NCI-H2227 treated with DMSO at 0.1 percent for 48 hours (cell line): ENCODE results near the gene RRAD.
"Not testable (repeated sequence)": the region's sequence is repeated elsewhere in the genome, so short reads cannot be mapped to it uniquely, and the experiment has no call there.

Source experiments
- DNase-seq: peaks from one replicate; lab custom pipeline; 2025; lab: John Stamatoyannopoulos, UW

The RRAD gene, protein sequence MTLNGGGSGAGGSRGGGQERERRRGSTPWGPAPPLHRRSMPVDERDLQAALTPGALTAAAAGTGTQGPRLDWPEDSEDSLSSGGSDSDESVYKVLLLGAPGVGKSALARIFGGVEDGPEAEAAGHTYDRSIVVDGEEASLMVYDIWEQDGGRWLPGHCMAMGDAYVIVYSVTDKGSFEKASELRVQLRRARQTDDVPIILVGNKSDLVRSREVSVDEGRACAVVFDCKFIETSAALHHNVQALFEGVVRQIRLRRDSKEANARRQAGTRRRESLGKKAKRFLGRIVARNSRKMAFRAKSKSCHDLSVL

DNA sequence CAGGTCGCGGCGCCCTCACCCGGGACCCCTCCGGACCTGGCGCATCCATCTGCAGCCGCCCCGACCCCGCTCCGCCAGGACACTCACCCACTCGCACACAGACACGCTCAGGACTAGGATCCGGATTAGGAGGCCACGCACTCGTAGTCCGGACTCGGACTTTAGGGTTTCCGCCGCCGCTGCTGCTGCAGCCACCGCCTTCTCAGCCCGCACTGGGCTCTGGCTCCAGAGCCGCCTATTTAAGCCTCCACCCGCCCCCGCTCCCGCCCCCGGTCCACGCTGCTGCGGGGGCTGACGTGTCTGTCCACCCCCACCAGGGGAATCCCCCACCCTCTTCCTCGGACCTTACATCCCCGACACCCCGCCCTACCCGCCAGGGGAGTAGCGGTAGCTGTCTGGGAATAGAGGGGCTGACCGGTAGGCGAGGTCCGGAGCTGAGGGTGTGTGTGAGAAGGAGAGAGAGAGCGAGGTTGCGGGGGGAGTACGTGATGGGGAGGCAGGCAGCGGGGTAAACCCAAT is at the start of gene RRAD:
Gene RRAD, minus strand, starts transcription at position 214 of the 519 bp plus-strand sequence. CDS start 356 bp downstream, outside the sequence.
- DNase-seq, result no peak

DNA sequence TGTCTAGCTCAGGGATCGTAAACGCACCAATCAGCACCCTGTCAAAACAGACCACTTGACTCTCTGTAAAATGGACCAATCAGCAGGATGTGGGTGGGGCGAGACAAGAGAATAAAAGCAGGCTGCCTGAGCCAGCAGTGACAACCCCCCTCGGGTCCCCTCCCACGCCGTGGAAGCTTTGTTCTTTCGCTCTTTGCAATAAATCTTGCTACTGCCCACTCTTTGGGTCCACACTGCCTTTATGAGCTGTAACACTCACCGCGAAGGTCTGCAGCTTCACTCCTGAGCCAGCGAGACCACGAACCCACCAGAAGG is 49.6 kb upstream of the RRAD start:
- not testable (repeated sequence) for DNase-seq

DNA sequence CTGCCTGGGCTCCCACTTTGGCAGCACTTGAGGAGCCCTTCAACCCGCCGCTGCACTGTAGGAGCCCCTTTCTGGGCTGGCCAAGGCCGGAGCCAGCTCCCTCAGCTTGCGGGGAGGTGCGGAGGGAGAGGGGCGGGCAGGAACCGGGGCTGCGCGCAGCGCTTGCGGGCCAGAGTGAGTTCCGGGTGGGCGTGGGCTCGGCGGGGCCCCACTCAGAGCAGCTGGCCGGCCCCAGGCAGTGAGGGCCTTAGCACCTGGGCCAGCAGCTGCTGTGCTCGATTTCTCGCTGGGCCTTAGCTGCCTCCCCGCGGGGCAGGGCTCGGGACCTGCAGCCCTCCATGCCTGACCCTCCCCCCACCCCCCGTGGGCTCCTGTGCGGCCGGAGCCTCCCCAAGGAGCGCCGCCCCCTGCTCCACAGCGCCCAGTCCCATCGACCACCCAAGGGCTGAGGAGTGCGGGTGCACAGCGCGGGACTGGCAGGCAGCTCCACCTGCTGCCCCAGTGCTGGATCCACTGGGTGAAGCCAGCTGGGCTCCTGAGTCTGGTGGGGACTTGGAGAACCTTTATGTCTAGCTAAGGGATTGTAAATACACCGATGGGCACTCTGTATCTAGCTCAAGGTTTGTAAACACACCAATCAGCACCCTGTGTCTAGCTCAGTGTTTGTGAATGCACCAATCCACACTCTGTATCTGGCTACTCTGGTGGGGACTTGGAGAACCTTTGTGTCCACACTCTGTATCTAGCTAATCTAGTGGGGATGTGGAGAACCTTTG is 49.0 kb upstream of the RRAD start:
- DNase-seq, result not testable (repeated sequence)

DNA sequence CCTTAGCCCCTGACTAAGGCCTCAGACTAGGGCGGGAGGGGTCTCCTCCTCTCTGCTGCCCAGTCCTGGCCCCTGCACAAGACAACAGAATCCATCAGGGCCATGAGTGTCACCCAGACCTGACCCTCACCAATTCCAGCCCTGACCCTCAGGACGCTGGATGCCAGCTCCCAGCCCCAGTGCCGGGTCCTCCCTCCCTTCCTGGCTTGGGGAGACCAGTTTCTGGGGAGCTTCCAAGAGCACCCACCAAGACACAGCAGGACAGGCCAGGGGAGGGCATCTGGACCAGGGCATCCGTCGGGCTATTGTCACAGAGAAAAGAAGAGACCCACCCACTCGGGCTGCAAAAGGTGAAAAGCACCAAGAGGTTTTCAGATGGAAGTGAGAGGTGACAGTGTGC is 48.4 kb upstream of the RRAD start:
- DNase-seq, result no peak

DNA sequence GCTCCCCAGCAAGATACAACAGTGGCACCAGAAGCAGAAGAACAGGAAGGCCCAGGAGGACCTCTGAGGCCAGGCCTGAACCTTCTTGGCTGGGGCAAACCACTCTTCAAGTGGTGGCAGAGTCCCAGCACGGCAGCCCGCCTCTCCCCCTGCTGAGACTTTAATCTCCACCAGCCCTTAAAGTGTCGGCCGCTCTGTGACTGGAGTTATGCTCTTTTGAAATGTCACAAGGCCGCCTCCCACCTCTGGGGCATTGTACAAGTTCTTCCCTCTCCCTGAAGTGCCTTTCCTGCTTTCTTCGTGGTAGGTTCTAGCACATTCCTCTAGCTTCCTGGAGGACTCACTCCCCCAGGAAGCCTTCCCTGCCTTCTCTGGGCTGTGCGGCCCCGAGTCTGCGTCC is 47.6 kb upstream of the RRAD start:
- DNase-seq, result no peak

DNA sequence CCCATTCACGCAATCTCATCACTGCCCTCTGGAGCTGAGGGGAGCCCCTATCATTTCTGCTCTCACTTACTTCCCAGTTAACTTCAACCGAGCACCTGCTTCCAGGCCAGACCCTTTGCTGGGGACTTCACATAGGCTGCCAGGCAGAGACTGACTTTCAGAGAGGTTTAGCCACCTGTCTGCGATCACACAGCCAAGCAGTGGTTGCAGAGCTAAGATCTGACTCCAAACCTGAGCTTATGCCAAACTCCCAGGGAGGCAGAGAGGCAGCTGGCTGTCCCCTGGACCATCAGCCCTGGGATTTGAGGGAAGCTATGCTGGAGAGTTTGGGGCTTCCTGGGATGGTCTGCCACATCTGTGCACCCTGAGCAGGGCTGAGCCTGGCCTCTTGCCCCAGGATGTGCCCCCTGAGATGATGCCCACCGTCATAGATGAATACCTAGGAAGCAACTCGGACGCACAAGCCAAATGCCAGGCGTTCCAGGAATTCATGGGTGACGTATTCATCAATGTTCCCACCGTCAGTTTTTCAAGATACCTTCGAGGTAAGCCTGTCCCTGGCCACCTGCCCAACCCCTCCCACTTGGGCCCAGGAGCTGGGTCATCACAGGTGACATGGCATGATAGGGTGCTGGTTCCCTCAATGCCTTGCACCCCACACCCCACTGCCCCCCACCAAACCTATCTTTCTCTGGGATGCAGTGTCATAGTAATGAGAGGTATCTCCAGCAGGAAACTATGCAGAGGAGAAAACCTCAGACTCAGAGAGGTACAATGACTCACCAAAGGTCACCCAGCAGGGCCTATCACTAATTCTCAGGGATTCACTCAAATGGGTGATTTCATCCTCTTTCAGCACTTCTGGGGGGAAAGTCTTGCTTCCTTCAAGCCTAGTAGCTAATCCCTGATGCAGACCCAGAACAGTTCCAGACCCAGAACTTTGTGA is 45.7 kb upstream of the RRAD start:
- DNase-seq, result no peak

DNA sequence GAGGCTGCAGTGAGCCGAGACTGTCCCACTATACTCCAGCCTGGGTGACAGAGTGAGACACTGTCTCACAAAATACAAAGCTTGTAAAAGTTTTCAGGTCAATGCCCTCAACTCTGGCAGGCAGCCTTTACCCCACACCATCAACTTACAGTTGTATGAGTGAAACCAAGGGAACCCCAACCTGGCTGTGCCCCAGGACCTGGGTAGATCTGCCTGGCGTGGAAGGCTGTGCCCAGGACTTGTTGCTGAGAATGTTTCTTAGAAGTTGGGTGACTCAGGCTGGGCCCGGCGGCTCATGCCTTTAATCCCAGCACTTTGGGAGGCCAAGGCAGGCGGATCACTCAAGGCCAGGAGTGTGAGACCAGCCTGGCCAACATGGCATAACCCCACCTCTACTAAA is 43.5 kb upstream of the RRAD start:
- DNase-seq, result no peak

DNA sequence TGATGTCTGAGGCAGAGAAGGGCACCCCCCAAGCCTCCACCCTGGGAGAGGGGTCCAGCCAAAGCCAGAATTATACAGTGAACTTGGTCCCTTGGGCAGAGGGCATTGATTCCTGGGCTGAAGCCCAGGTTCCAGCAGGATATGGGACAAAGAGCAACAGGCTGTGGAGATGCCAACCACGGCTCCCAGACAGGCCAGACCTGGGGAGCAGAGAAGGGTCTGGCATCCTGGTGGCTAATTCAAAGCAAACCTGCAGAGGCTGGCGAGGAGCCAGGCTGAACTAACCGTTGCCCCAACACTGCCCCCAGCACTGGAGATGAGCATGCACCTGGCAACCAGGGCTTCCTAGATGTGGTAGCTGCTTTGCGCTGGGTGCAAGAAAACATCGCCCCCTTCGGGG is 38.7 kb upstream of the RRAD start:
- no peak for DNase-seq

DNA sequence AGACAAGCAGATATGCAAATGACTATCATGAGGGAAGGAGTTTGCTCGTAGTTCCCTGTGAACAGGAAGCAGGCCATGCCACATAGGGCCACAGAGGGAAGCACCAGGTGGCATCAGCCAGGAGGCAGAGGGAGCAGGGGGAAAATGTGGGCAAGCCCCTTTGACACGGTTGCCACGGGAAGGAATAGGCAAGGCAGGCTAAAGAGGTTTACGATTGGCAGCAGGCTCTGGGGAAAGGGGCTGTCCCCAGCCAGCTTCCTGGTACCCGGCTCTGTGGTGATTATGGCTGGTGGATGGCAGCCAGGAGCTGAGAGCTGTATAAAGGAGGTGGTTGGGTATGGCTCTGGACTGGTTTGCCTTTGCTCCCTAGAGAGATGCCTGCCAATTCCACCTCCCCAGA is 36.6 kb upstream of the RRAD start:
- DNase-seq, result no peak

DNA sequence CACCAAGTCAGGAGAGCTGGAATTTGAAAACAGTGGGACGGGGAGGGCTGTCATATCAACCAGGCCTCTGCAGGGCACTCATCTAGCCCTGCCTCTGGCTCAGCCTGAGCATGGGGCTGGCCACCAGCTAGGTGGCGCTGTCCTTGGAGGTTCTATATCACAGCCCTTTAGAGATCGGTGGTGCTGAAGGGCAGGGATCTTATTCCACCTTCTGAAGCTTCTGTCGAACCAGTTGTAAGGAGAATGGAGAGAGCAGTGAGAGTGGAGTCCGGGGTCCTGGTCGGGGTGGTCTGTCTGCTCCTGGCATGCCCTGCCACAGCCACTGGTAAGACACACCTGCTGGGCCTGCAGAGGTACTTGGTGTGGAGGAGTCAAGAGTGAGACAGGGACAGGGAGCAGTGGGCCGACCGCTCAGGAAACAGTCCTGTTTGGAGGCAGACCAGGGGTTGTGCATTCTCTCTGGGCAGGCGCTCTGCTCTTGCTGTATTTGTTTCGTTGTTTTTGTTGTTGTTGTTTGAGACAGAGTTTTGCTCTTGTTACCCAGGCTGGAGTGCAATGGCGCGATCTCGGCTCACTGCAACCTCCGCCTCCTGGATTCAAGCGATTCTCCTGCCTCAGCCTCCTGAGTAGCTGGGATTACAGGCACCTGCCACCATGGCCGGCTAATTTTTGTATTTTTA is 35.9 kb upstream of the RRAD start, which contains the start of gene CES3:
Gene CES3, plus strand, starts transcription at position 202 of the 680 bp plus-strand sequence. Its CDS starts 42 bp downstream, at position 244.
- DNase-seq, result peak; percentile 54

DNA sequence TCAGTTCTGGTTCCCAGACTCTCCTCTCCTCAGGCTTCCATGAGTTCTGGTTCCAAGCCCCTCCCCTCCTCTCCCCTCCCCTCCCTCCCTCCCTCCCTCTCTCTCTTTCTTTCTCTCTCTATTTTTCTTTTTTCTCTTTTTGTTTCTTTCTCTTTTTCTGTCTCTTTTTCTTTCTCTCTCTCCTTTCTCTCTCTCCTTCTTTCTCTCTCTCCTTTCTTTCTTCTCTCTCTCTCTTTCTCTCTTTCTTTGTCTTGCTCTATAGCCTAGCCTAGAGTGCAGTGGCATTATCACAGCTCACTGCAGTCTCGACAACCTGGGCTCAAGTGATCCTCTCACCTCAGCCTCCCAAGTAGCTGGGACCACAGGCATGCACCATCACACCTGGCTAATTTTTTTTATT is 34.9 kb upstream of the RRAD start:
- DNase-seq, result no peak

DNA sequence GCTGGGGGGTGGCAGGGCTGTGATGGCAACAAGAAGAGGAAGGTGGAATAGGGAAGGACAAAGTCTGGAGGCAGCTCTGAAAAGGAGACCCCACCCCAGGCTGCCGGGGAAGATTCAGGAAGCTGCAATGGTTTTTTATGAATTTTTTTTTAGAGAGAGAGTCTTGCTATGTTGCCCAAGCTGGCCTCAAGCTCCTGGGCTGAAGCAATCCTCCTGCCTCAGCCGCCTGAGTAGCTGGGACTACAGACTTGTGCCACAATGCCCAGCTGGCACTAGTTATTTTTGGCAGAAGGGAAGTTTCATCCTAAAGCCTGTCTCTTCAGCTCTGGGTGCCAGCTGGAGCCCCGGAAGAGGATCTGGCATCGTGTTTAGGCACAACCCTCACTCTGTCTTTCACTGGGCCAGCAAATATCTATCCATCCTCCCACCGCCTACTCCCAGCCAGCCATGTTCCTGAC is 34.4 kb upstream of the RRAD start:
- no peak for DNase-seq

DNA sequence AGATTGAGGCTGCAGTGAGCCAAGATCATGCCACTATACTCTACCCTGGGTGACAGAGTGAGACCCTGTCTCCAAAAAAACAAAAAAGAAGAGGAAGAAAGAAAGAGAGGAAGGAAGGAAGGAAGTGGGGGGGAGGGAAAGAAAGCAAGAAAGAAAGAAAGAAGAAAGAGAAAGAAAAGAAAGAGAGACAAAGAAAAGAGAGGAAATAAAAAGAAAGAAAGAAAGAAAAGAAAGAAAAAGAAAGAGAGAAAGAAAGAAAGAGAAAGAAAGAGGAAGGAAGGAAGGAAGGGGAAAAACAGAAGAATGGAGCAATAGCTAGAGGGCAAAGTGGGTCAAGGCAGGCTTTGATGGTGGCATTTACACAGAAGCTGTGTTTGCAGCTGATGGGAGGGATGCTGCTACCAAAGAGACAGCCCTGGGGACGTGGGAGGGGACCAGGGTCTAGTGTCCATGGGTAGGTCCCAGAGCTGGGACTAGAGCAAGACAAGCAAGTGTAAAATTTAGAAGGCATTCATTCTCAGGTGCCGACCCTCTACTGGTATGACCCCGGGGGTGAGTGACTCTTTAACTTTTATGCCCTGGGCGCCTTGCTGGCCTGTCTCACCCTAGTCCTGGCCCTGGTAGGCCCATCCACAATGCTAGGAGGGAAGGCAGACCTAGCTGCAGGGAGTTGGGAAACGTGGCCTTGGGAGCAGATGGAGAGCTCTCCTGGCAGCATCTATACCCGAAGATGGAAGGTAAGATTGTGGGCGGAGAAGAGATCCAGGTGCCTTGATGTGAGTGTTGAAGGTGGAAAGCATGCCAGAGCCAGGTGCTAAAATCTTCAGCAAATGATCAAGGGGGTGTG is 33.7 kb upstream of the RRAD start:
- DNase-seq, result no peak

DNA sequence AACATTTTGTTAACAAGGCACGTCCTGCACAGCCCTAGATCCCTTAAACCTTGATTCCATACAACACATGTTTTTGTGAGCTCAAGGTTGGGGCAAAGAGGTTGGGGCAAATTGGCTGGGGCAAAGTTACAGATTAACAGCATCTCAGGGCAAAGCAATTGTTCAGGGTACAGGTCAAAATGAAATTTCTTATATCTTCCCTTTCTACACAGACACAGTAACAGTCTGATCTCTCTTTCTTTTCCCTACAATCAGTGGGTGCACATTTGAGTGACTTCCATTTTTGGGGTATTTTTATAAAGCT is 30.8 kb upstream of the RRAD start:
- not testable (repeated sequence) for DNase-seq

DNA sequence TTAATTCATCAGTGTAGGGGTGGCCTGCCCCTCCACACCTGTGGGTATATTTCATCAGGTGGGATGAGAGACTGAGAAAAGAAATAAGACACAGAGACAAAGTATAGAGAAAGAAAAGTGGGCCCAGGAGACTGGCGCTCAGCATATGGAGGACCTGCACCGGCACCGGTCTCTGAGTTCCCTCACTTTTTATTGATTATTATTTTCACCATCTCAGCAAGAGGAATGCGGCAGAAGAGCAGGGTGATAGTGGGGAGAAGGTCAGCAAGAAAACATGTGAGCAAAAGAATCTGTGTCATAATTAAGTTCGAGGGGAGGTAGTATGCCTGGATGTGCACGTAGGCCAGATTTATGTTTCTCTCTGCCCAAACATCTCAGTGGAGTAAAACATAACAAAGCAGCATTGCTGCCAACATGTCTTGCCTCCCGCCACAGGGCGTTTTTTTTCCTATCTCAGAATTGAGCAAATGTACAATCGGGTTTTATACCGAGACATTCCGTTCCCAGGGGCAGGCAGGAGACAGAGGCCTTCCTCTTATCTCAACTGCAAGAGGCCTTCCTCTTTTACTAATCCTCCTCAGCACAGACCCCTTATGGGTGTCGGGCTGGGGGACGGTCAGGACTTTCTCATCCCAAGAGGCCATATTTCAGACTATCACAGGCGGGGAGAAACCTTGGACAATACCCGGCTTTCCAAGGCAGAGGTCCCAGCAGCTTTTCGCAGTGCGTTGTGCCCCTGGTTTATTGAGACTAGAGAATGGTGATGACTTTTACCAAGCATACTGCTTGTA is 30.2 kb upstream of the RRAD start:
- DNase-seq, result not testable (repeated sequence)

DNA sequence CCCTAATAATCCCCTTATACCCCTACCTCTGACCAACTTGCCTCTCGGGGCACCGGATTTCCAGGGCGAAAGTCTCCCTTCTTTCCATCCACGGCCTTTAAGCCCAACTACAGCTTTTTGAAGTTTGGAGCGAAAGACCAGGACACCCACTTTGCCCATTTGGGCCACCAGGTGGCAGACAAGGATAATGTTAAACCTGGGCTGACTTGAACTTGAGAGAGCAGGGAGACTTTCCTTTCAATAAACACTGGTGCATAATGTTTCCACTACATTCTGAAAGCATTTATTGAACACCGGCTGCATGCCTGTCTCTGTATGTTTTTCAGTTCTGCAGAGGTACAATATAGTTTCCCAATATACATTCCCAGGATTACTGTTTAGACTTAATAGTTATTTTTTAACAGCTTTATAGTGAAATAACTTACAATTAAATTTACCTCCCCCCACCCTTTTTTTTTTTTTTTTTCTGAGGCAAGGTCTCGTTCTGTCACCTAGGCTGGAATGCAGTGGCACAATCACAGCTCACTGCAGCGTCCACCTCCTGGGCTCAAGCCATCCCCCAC is 28.8 kb upstream of the RRAD start:
- peak; percentile 56 for DNase-seq

DNA sequence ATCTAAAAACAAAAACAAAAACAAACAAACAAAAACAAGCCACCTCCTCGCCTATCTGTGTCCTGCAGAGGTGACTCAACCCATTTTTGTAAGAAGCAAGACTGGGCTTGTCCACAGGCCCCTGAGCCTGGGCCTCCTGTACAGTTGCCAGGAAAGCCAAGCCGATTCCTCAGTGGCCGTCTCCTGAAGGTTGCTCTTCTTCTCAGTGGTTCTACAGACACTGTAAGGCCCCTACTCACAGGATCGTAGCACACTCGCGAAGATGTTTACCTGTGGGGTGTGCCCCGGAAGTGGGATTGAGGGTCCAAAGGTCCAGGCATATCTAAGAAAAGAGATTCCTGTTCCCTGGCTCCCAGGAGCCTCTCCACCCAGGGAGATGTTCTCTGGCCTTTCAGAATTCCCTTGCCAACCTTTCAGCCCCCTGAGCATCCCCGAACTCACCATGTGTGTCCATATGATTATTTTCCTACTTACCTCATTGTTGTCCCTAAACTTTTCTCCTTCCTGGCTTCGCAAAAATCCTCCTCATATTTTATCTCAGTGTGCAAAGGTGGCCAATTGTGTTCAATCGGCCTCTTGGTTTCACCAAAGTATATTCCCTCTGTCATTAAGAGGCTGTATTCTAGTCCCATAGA is 28.2 kb upstream of the RRAD start:
- no peak for DNase-seq

DNA sequence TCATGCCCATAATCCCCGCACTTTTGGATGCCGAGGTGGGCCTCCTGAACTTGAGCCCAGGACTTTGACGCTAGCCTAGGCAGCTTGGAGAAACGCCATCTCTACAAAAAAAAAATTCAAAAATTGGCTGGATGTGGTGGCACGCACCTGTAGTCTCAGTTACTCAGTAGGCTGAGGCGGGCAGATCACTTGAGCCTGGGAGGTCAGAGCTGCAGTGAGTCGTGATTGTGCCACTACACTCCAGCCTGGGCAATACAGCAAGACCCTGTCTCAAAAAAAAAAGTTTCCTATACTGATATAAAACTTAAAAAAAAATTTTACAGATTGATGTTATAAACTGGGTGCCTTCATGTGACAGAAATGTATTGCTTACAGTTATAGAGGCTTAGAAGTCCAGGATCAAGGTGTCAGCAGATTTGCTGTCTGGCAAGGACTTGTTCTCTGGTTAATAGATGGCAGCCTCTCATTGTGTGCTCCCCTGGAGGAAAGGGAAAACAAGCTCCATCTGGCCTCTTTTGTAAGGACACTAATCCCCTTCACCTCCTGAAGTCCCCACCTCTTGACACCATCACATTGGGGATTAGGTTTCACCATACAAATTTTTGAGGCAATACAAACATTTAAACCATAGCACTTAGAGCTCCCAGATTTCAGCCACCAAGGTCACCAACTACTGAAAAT is 27.2 kb upstream of the RRAD start:
- DNase-seq, result no peak
